SK-N-SH treated with all-trans-retinoic acid at 6 μM for 48 hours (cell line): Measurements from ENCODE around the gene FGF2.

Source experiments
- ATAC-seq: fragments of 200-7000 bp; cut with Tn5 transposase; 3 replicates; pipeline ENCODE4 v1.9.1; 2020; ENCODE audit warnings: mild to moderate bottlenecking, moderate library complexity
- ARNTL ChIP-seq: fragments of 450-650 bp; formaldehyde crosslinking; IDR thresholded peaks from 2 replicates; pipeline ENCODE4 v1.5.0; 2020; ENCODE audit warnings: low read depth, mild to moderate bottlenecking, moderate library complexity, borderline replicate concordance
- BACH2 ChIP-seq: fragments of 250-450 bp; sonication (Bioruptor Pico); IDR thresholded peaks from 2 replicates; pipeline ENCODE4 v1.9.0; 2021; ENCODE audit warnings: mild to moderate bottlenecking, borderline replicate concordance
- CSDC2 ChIP-seq: fragments of 250-450 bp; sonication (Bioruptor Pico); IDR thresholded peaks from 2 replicates; pipeline ENCODE4 v1.5.0; 2020; ENCODE audit warnings: mild to moderate bottlenecking, moderate library complexity
- ESRRG ChIP-seq: fragments of 250-450 bp; sonication (Bioruptor Pico); IDR thresholded peaks from 2 replicates; pipeline ENCODE4 v1.6.1; 2021; ENCODE audit warnings: mild to moderate bottlenecking
- GLIS3 ChIP-seq: fragments of 250-450 bp; sonication (Bioruptor Pico); IDR thresholded peaks from 2 replicates; pipeline ENCODE4 v1.5.0; 2020; ENCODE audit warnings: mild to moderate bottlenecking, moderate library complexity
- ISL1 ChIP-seq: fragments of 250-450 bp; sonication (Bioruptor Pico); IDR thresholded peaks from 2 replicates; pipeline ENCODE4 v2.1.2; 2022; ENCODE audit warnings: mild to moderate bottlenecking, moderate library complexity
- OSR1 ChIP-seq: fragments of 250-450 bp; sonication (Bioruptor Pico); IDR thresholded peaks from 2 replicates; pipeline ENCODE4 v1.8.0; 2022; ENCODE audit warnings: moderate library complexity, mild to moderate bottlenecking, inconsistent platforms
- PATZ1 ChIP-seq: fragments of 250-450 bp; sonication (Bioruptor Pico); IDR thresholded peaks from 2 replicates; pipeline ENCODE4 v1.8.0; 2020; ENCODE audit warnings: mild to moderate bottlenecking, moderate library complexity, borderline replicate concordance
- POU6F1 ChIP-seq: fragments of 250-450 bp; sonication (Bioruptor Pico); IDR thresholded peaks from 2 replicates; pipeline ENCODE4 v1.8.0; 2021; ENCODE audit warnings: low read depth, mild to moderate bottlenecking, moderate library complexity, borderline replicate concordance
- PPARA ChIP-seq: fragments of 250-450 bp; sonication (Bioruptor Pico); IDR thresholded peaks from 2 replicates; pipeline ENCODE4 v1.5.0; 2020; ENCODE audit warnings: mild to moderate bottlenecking, borderline replicate concordance
- RARB ChIP-seq: fragments of 250-450 bp; sonication (Bioruptor Pico); IDR thresholded peaks from 2 replicates; pipeline ENCODE4 v1.8.0; 2021; ENCODE audit warnings: mild to moderate bottlenecking, moderate library complexity
- SNAI2 ChIP-seq: fragments of 250-450 bp; sonication (Bioruptor Pico); IDR thresholded peaks from 2 replicates; pipeline ENCODE4 v1.5.0; 2020; ENCODE audit warnings: mild to moderate bottlenecking, moderate library complexity
- TCF4 ChIP-seq: fragments of 250-450 bp; sonication (Bioruptor Pico); IDR thresholded peaks from 2 replicates; pipeline ENCODE4 v1.8.0; 2021; ENCODE audit warnings: mild to moderate bottlenecking, moderate library complexity, borderline replicate concordance
- TSHZ2 ChIP-seq: fragments of 250-450 bp; sonication (Bioruptor Pico); IDR thresholded peaks from 2 replicates; pipeline ENCODE4 v1.5.0; 2020; ENCODE audit warnings: mild to moderate bottlenecking, moderate library complexity
- ZC3H10 ChIP-seq: fragments of 250-450 bp; sonication (Bioruptor Pico); IDR thresholded peaks from 2 replicates; pipeline ENCODE4 v1.5.1; 2021; ENCODE audit warnings: mild to moderate bottlenecking, moderate library complexity
- ZFP3 ChIP-seq: fragments of 250-450 bp; sonication (Bioruptor Pico); IDR thresholded peaks from 2 replicates; pipeline ENCODE4 v1.5.0; 2020; ENCODE audit warnings: mild to moderate bottlenecking, moderate library complexity
- ZFP30 ChIP-seq: fragments of 450-650 bp; formaldehyde crosslinking; IDR thresholded peaks from 2 replicates; pipeline ENCODE4 v1.5.0; 2022; ENCODE audit warnings: mild to moderate bottlenecking, moderate library complexity
- ZNF565 ChIP-seq: fragments of 450-650 bp; formaldehyde crosslinking; conservative IDR thresholded peaks from 2 replicates; pipeline ENCODE4 v1.5.0; 2020; ENCODE audit warnings: low read depth, mild to moderate bottlenecking, moderate library complexity
- ZNF70 ChIP-seq: fragments of 450-650 bp; formaldehyde crosslinking; IDR thresholded peaks from 2 replicates; pipeline ENCODE4 v1.5.0; 2020; ENCODE audit warnings: mild to moderate bottlenecking, moderate library complexity
- TF ChIP-seq, protein P1 (sequence below): fragments of 250-450 bp; sonication (Bioruptor Pico); IDR thresholded peaks from 2 replicates; pipeline ENCODE4 v1.5.1; 2021; ENCODE audit warnings: mild to moderate bottlenecking, moderate library complexity

Gene FGF2

DNA sequence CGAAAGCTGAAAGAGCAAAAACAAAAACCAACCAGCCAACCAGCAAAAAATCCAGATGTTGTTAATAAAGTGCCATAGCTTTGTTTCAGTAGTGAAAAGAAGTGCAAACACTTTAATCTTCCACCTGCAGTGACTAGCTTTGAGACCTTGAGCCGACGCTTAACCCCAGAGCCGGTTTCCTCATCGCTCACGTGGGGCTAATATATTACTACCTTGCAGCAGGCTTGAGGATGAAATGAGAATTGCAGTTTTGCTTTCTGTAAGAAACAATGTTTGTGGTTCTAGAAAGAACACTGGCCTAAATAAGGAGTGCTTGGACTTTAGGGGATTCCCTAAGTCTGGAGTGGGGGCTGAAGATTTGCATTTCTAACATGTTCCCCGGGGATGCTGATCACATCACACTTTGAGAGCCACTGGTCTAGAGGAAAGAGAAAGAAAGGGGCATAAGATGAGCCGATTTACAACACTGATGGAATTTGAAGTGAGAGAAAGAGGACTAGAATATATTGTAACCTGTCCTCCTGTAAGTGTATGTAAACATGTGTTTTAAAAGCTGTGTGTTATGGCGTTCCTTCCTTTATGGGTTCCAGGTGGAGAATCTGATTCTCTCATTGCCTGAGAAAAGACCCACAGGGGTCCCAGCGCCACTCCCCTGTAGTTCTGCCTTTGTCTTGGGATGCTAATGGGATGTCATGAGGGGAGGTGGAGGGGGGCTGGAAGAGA, 1.4 kb downstream of the FGF2 start (continued):
- no peak for TF ChIP-seq POU6F1
- no peak for TF ChIP-seq ZNF70 (CRISPR knock-in tag)

DNA sequence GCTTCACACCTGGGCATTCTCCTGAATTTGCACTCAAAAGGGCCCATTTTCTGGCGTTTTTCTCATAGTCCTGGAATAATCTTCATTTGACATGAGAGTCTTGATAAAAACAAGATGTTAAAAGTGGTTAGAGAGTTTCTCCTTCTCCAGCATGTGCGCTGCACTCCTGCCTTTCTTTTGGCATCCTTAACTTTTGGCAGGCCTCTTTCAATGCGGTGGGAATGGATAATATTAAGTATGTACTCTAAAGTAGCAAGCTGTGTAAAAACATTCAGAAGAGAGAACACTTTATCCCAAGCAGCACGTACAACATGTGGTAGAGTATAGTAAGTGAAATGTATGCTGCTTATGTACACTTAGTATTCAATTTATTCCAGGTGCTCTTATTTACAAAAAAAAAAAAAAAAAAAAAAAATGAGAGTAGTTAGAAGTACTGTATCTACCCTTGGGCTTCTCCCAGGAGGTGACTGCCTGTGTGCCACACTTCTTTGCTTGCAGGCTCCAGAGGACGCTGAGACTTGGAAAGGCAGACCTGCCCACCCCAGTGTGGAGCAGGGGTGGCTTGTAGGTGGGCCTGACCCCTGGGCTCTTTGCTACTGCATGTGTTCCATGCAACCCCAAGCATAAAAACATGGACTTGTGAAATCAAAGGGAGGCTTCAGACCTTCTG, 3.9 kb downstream of the FGF2 start:
- ATAC-seq = no peak
- TF ChIP-seq ZFP3 (CRISPR knock-in tag) (no peak), ESRRG (CRISPR knock-in tag) (no peak), TSHZ2 (CRISPR knock-in tag) (no peak), RARB (CRISPR knock-in tag) (no peak), ARNTL (CRISPR knock-in tag) (no peak), OSR1 (no peak), TCF4 (CRISPR knock-in tag) (no peak)

DNA sequence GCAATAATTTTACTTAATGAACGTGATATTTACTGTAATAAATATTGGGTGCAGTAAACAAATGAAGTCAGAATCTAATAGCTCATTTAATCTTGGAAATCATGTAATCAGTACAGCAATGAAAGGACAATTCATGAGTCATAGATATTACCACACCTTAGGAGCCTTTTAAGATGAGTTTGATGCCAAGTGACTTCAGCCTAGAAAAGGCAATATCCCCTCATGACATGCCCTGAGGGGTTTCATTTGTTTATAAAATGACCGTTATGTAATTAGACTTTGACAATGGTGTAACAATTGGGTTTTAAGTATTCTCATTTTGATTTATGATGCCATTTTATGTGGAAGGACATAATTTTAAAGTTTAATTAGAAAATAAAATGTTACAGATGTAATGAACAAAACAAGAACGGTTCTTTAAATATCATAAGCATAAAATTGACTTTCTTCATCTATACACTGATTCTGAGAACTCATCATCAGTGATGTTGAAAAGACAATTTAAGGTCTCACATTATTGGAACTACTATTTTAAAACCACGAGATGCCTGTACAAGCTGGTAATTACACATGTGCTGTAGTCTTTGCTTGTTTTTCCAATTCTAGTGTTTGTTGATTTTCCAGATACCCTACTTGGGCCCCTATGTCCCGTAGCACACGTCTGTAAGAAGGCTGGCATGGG, 5.0 kb downstream of the FGF2 start:
- no peak for ATAC-seq
- TF ChIP-seq ZC3H10 (CRISPR knock-in tag) (no peak), SNAI2 (CRISPR knock-in tag) (no peak), ZFP30 (no peak), ESRRG (CRISPR knock-in tag) (no peak), GLIS3 (no peak), ZFP3 (CRISPR knock-in tag) (no peak), ZNF565 (CRISPR knock-in tag) (no peak), ZNF70 (CRISPR knock-in tag) (no peak), TCF4 (CRISPR knock-in tag) (no peak), BACH2 (CRISPR knock-in tag) (no peak), RARB (CRISPR knock-in tag) (no peak), TSHZ2 (CRISPR knock-in tag) (no peak), PPARA (CRISPR knock-in tag) (no peak), ISL1 (CRISPR knock-in tag) (no peak), OSR1 (no peak)

DNA sequence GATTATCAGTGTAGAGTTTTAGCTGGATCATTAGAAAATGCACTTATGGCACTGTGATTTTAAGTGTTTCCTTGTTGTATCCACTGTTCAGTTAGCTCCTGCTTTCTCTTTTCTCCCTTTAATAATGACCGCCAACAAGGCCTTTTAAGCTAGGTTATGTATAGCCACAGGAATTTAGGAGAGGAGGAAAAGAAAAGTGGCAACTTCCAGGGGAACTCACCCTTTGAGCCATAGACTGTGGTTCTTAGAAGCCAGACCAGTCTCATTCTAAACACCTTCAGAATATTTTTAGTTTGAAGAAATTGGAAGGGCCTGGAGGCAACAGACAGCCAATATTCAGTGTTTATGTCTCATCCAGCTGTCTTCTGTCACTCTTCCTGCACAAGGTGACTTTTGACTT, 6.1 kb downstream of the FGF2 start:
- no peak; the same call in 2 of the 3 replicates for ATAC-seq
- TF ChIP-seq TCF4 (CRISPR knock-in tag) (no peak), CSDC2 (no peak), POU6F1 (no peak), ZC3H10 (CRISPR knock-in tag) (no peak), SNAI2 (CRISPR knock-in tag) (no peak), PATZ1 (CRISPR knock-in tag) (no peak)
- TF ChIP-seq, protein P1, sequence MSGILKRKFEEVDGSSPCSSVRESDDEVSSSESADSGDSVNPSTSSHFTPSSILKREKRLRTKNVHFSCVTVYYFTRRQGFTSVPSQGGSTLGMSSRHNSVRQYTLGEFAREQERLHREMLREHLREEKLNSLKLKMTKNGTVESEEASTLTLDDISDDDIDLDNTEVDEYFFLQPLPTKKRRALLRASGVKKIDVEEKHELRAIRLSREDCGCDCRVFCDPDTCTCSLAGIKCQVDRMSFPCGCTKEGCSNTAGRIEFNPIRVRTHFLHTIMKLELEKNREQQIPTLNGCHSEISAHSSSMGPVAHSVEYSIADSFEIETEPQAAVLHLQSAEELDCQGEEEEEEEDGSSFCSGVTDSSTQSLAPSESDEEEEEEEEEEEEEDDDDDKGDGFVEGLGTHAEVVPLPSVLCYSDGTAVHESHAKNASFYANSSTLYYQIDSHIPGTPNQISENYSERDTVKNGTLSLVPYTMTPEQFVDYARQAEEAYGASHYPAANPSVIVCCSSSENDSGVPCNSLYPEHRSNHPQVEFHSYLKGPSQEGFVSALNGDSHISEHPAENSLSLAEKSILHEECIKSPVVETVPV (CRISPR knock-in tag) = no peak
